ENCODE data around the gene ANKRD22. TPM values are rescaled to one million over a fixed set of nuclear protein-coding genes. Genes with fewer than 3 reads are reported as not detected.

The ANKRD22 gene
- polyA plus RNA-seq, 2 of the 4 experiments (the other 2 are of a cell fraction) = 0.53 to 0.59 TPM

DNA sequence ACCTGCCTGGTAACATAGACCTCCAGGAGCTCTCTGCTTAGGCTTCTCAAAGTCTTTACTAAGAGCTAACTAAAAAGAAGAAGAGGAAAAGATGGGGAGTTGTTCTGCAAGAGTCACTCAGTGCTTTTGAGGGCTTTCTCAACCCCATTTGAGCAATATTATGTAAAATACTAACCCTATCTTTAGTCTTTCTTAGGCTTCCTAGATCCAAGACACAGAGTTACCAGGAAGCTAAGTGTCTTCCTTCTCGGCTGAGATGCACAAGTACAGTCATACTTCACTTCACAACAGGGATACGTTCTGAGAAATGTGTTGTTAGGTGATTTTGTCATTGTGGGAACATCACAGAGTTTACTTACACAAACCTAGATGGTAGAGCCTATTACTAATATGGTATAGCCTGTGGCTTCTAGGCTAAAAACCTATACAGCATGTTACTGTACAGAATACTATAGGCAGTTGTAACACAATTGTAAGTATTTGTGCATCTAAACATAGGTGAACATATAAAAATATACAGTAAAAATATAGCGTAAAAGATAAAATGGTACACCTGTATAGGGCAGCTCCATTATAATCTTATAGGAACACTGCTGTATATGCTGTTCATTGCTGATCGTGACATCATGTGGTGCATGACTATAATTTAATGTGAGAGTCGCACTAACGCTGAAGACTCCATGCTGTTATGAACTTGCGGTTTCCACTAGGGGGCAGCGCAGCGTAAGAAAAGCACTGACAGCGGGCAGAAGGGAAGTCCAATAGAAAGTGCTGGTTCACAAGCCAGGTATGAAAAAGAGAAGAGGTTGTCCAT lies 16.3 kb downstream of the ANKRD22 start:
- Histone ChIP-seq H3K9me3 (no peaks in the 10 kb centered on the region), H3K4me3 (no peak overlapping the region), H3K4me2 (0 out of 3 replicates have a peak overlapping the region, but pooled peaks have one; percentile 5), H3K27ac (peak overlapping the region in 1 of 2 experiments; percentile 25; a peak in 1 of 6 replicates), H3K4me1 (peaks cover 13% of the 10 kb centered on the region)
- peak; percentile 98 to 99 for ATAC-seq
- 18% methylated on average over 10 of the region's 10 CpGs for WGBS (ENCODE audit: missing lambda C conversion rate)
- ChIA-PET CTCF (interaction anchor here (0.6 to 18.3 kb wide), 80 partner anchors 10 to 891 kb away, joined by 3 to 397 read pairs (median 5); partner anchors contain the start of genes ANKRD22, CH25H, FAS and RNLS), POLR2A (interaction anchor here (1.1 to 1.9 kb wide), 2 partner anchors 45 to 97 kb away, joined by 5 read pairs; partner anchors contain the start of gene STAMBPL1)
- no peak for FAIRE-seq
- TF ChIP-seq ZNF302 (CRISPR knock-in tag; IDR thresholded peaks at IDR 0.05) (no peak), REST (IDR thresholded peaks at IDR 0.05) (no peak), SMC3 (IDR thresholded peaks at IDR 0.05) (peak; percentile 97), SREBF2 (IDR thresholded peaks at IDR 0.05) (no peak), RAD21 (conservative IDR thresholded peaks at IDR 0.05 in 1 of 2, IDR thresholded peaks at IDR 0.05 in 1 of 2) (peak; percentile 99), MAX (IDR thresholded peaks at IDR 0.05) (peak; percentile 29; the same call in 1 of the 2 replicates), EP300 (IDR thresholded peaks at IDR 0.05) (no peak), MYC (IDR thresholded peaks at IDR 0.05; ENCODE audit: borderline replicate concordance, low read length) (peak; percentile 76; the same call in 1 of the 2 replicates), CTCF (IDR thresholded peaks at IDR 0.05) (peak; percentile 96), FOSL2 (IDR thresholded peaks at IDR 0.05) (no peak), FOSL2 (CRISPR knock-in tag; IDR thresholded peaks at IDR 0.05) (no peak), CHD2 (IDR thresholded peaks at IDR 0.05; ENCODE audit: low read length, partially characterized antibody) (no peak), USF2 (IDR thresholded peaks at IDR 0.05) (no peak), ZC3H11A (IDR thresholded peaks at IDR 0.05) (no peak), PHF8 (IDR thresholded peaks at IDR 0.05; ENCODE audit: borderline replicate concordance, low read depth) (no peak)
- peak; percentile 62 to 87 for DNase-seq (ENCODE audit: low read depth in 1 of 2, low spot score in 1 of 2)

DNA sequence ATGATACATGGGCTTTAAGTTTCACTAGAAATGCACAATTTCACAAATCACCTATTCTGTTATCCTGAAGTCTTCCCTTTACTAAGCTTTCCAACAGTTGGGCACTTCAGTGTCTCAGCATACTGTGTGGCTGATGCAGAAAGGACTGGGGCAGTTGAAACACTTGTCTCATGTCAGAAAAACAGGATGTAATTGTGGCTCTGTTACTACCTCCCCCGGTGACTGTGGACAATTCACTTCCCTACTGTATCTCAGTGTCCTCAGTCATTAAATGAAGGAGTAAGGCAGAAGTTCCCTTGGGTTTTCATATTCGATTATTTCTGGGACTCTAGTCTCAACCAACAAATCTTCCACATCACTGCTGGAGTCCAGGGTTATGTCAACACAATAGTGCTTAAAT lies 17.9 kb downstream of the ANKRD22 start:
- WGBS (ENCODE audit: missing lambda C conversion rate) = 36% methylated on average over 2 of the region's 2 CpGs
- ChIA-PET POLR2A (no interaction called here), CTCF (interaction anchor here (1.0 to 18.3 kb wide), 12 partner anchors 12 to 384 kb away, joined by 3 to 397 read pairs (median 42); partner anchors contain the start of gene STAMBPL1)
- FAIRE-seq (no peak), ATAC-seq (no peak), DNase-seq (ENCODE audit: low read depth in 1 of 2, low spot score in 1 of 2) (no peak)
- TF ChIP-seq, protein P1, sequence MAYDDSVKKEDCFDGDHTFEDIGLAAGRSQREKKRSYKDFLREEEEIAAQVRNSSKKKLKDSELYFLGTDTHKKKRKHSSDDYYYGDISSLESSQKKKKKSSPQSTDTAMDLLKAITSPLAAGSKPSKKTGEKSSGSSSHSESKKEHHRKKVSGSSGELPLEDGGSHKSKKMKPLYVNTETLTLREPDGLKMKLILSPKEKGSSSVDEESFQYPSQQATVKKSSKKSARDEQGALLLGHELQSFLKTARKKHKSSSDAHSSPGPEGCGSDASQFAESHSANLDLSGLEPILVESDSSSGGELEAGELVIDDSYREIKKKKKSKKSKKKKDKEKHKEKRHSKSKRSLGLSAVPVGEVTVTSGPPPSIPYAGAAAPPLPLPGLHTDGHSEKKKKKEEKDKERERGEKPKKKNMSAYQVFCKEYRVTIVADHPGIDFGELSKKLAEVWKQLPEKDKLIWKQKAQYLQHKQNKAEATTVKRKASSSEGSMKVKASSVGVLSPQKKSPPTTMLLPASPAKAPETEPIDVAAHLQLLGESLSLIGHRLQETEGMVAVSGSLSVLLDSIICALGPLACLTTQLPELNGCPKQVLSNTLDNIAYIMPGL (CRISPR knock-in tag; IDR thresholded peaks at IDR 0.05; ENCODE audit: borderline replicate concordance) = no peak
- no peak for TF ChIP-seq ATOH8 (CRISPR knock-in tag; IDR thresholded peaks at IDR 0.05; ENCODE audit: low read depth)
- Histone ChIP-seq H3K4me1 (peaks cover 4% of the 10 kb centered on the region; the same call in 1 of the 3 replicates), H3K4me2 (no peak overlapping the region), H3K9me3 (no peaks in the 10 kb centered on the region), H3K27ac (no peak overlapping the region), H3K4me3 (no peak overlapping the region)

All from A549 (cell line).